K562 (cell line): ENCODE results near the gene SCAMP3. TPM values are rescaled to one million over a fixed set of nuclear protein-coding genes. Genes with fewer than 3 reads are reported as not detected.

Source experiments
- BRD9 ChIP-seq: fragments of 450-650 bp; IDR thresholded peaks from 2 replicates; pipeline ENCODE4 v1.6.1; 2018; ENCODE audit warnings: low read depth; ENCODE audit not compliant: partially characterized antibody
- CHD1 ChIP-seq: fragments of 200-600 bp; sonication (generic); IDR thresholded peaks from one replicate; pipeline ENCODE4 v1.6.1; 2012; ENCODE audit warnings: mild to moderate bottlenecking, moderate library complexity, low read length, inconsistent platforms
- ESRRB ChIP-seq: fragments of 250-450 bp; sonication (Bioruptor Pico); IDR thresholded peaks from 2 replicates; pipeline ENCODE4 v1.5.0; 2020; ENCODE audit warnings: mild to moderate bottlenecking, moderate library complexity, borderline replicate concordance
- HDAC1 ChIP-seq, 2 experiments: fragments of 450-650 bp; IDR thresholded peaks; 2 replicates each; pipeline ENCODE4 v1.6.1; 2016 to 2017; ENCODE audit warnings: inconsistent platforms in 1 of 2, mild to moderate bottlenecking in 1 of 2, moderate library complexity in 1 of 2
- KDM5B ChIP-seq: fragments of 200-600 bp; sonication (generic); IDR thresholded peaks from 2 replicates; pipeline ENCODE4 v1.6.1; 2012; ENCODE audit warnings: low read depth, mild to moderate bottlenecking, moderate library complexity, low read length, control low read depth, inconsistent platforms; ENCODE audit not compliant: insufficient replicate concordance
- MAZ ChIP-seq, 2 experiments: fragments of 450-650 bp in 1 of 2; sonication (generic) in 1 of 2; formaldehyde crosslinking; IDR thresholded peaks in 1 of 2; conservative IDR thresholded peaks in 1 of 2; 2 replicates each; pipeline versions ENCODE4 v1.4.0 to v1.5.0; 2020; ENCODE audit warnings: mild to moderate bottlenecking in 1 of 2, missing genetic modification reagents in 1 of 2
- MCM7 ChIP-seq, 2 experiments: fragments of 450-650 bp; IDR thresholded peaks; 2 replicates each; pipeline ENCODE4 v1.6.1; 2016 to 2018
- MGA ChIP-seq: fragments of 450-650 bp; IDR thresholded peaks from 2 replicates; pipeline ENCODE4 v1.6.1; 2016; ENCODE audit warnings: mild to moderate bottlenecking, moderate library complexity
- PBX2 ChIP-seq, 2 experiments: IDR thresholded peaks in 1 of 2; conservative IDR thresholded peaks in 1 of 2; 2 replicates each; pipeline ENCODE4 v1.6.1; 2016; ENCODE audit warnings: low read depth in 2 of 2, mild to moderate bottlenecking in 1 of 2, missing compliant biosample characterization in 1 of 2, missing genetic modification characterization in 1 of 2, moderate library complexity in 1 of 2
- POLR2G ChIP-seq: fragments of 200-400 bp; formaldehyde crosslinking; IDR thresholded peaks from 2 replicates; pipeline ENCODE4 v1.6.1; 2017; ENCODE audit warnings: low read depth, mild to moderate bottlenecking, antibody characterized with exemption, low read length, moderate library complexity
- TAF7 ChIP-seq: fragments of 450-650 bp; IDR thresholded peaks from 2 replicates; pipeline ENCODE4 v1.6.1; 2016; ENCODE audit warnings: missing genetic modification characterization, missing compliant biosample characterization
- TCF7 ChIP-seq: sonication (generic); IDR thresholded peaks from 2 replicates; pipeline ENCODE4 v1.6.1; 2016; ENCODE audit warnings: antibody characterized with exemption, borderline replicate concordance
- ZNF431 ChIP-seq: sonication (generic); formaldehyde crosslinking; IDR thresholded peaks from 2 replicates; pipeline ENCODE4 v1.8.0; 2022; ENCODE audit warnings: mild to moderate bottlenecking, missing genetic modification reagents
- ZSCAN29 ChIP-seq: fragments of 450-650 bp; IDR thresholded peaks from 2 replicates; pipeline ENCODE4 v1.6.1; 2017
- polyA plus RNA-seq, 8 experiments: library from polyadenylated mRNA; depleted of rRNA in 4 of 8; stranded (reverse) in 5 of 8; unstranded in 3 of 8; fragments of >200 nt; fragmentation: Nextera tagmentation in 2 of 8; fragmentation: Illumina TruSeq in 1 of 8; extraction: Ambion mirVana in 2 of 8; extraction: Trizol in 1 of 8; gene quantifications; 2 replicates each; pipeline versions ENCODE4 v1.2.1 to v1.2.3, GENCODE V29; 2011 to 2014; ENCODE audit warnings: inconsistent platforms in 1 of 8, missing spikeins in 1 of 8
- total RNA-seq, 7 experiments: library from RNA; depleted of rRNA in 6 of 7; stranded (reverse); fragments of >200 nt in 6 of 7; fragmentation: Illumina TruSeq in 2 of 7; extraction: Trizol in 2 of 7; gene quantifications; 2 replicates each; pipeline versions ENCODE4 v1.2.1 to v1.2.3, GENCODE V29; 2011 to 2021; ENCODE audit warnings: low replicate concordance in 1 of 7

Gene SCAMP3
- total and polyA plus RNA-seq, 9 of the 15 experiments (the other 6 are each of a cell fraction or from before 2014, with no cell fraction given): 14.2 to 131 (median 86.1) TPM

GRCh38 chr1:155226910-155227260 lies 35.3 kb downstream of the SCAMP3 start (continued):
- TF ChIP-seq PBX2 (CRISPR knock-in tag; IDR thresholded peaks at IDR 0.05; ENCODE audit: low read depth): no peak
- 0 out of 2 replicates have a peak, but pooled peaks have one; percentile 38 for TF ChIP-seq PBX2 (tag; conservative IDR thresholded peaks at IDR 0.05; ENCODE audit: low read depth)
- TF ChIP-seq BRD9: peak; percentile 3
- TF ChIP-seq TAF7: no peak
- peak; percentile 94 for TF ChIP-seq MGA
- peak; percentile 19; the same call in 1 of the 2 replicates for TF ChIP-seq ZNF431
- TF ChIP-seq MAZ (CRISPR knock-in tag; conservative IDR thresholded peaks at IDR 0.05 in 1 of 2, IDR thresholded peaks at IDR 0.05 in 1 of 2): peak in 1 of 2 experiments; percentile 36; a peak in 1 of 4 replicates
- peak; percentile 84 for TF ChIP-seq CHD1
- TF ChIP-seq TCF7: no peak
- TF ChIP-seq KDM5B: peak; percentile 28
- TF ChIP-seq ESRRB (CRISPR knock-in tag): no peak
- TF ChIP-seq ZSCAN29: peak; percentile 45; the same call in 1 of the 2 replicates
- TF ChIP-seq MCM7 (IDR thresholded peaks at IDR 0.05): no peak
- TF ChIP-seq HDAC1 (IDR thresholded peaks at IDR 0.05): peak; percentile 17 to 72; a peak in 1 of 4 replicates
- TF ChIP-seq POLR2G: 0 out of 2 replicates have a peak, but pooled peaks have one; percentile 68
